Stimulated activated CD8-positive, alpha-beta memory T cell treated with anti-CD3 and anti-CD28 coated beads, Interleukin-15, amount 100 ng/mL, for 4 hours (primary cell): ENCODE results near the gene SMIM10L1.

Experiments used
- DNase-seq, 2 donors: peaks; one replicate each; pipeline ENCODE4 v3.0.0-alpha.2; 2020; ENCODE audit warnings: low read depth in 2 of 2

Gene SMIM10L1

DNA sequence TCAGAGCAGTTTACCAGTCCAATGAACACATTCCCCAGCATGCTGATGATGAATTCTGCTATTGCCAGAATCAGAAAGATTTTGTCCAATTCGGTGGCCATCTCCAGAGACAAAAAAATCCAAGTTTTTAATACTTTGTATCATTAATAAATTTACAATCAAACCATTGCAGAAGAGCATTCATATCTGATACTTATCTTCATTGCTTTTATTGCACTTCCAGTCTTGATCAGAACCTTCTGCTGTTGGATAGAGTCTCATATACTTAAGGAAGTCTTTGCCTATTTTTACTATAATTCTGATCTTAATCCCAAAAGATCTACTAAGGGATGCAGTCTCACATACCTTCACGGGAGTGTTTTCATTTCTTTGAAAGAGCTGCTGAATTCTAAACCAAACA is 15.8 kb downstream of the SMIM10L1 start, which contains the start of gene TAS2R42:
Gene TAS2R42 (minus strand): TSS at position 101 of the 400 bp plus-strand sequence. CDS start 0 bp downstream, at position 101.
- no peak for DNase-seq

DNA sequence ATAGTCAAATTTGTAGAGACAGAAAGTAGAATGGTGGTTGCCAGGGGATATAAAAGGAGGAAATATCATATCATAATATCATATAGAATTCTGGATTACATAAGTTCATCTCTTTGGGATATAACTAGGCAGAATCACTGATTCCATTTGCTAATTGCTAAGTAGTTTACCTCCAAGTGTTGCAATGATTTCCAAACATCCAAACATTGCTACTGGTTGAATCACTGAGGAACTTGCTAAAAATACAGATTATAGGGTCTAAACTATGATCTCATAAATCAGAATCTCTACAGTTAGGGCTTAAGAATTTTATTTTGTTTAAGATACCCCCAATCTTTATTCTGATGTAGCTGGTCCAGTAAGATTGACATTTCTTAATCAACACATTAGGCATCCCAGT is 31.8 kb downstream of the SMIM10L1 start:
- no peak for DNase-seq

DNA sequence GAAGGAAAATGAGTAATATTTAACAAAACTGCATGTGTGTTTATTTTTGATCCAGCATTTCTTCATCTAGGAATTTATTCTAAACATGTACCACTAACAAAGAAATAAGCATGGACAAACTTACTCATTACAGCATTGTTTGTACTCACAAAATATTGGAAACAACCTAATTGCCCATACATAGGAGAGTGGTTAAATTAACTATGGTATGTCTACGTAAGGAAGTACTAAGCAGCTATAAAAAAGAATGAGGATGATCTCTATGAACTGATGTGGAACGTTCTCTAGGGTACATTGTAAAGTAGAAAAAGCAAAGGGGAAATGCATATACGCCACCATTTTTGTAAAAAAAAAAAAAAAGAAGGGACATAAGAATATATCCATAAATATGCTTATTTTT is 33.2 kb downstream of the SMIM10L1 start:
- no peak for DNase-seq

DNA sequence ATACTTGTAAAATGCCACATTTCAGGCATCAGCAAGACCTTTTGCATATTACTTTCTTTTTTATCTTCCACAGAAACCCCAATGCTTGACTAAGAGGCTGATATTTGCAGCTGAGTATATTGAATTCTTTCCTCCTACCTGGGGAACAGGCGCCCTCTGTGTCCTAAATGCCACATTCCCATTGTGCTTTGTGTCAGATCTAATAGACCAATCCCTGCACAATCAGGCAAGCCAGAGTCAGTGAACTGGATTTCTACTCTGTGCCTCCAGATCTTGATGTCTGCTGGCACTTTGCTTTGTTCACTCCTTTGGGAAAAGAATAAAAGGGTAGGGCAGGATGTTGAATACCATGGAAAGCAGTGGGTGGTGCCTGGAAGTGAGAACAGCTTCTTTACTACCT is 38.1 kb downstream of the SMIM10L1 start:
- no peak for DNase-seq
